ENCODE results near the gene PYGL. TPM values are rescaled to one million over a fixed set of nuclear protein-coding genes. Genes with fewer than 3 reads are reported as not detected.

PYGL gene
- total RNA-seq, 1 donor from 2014 or later: 63.0 TPM

DNA sequence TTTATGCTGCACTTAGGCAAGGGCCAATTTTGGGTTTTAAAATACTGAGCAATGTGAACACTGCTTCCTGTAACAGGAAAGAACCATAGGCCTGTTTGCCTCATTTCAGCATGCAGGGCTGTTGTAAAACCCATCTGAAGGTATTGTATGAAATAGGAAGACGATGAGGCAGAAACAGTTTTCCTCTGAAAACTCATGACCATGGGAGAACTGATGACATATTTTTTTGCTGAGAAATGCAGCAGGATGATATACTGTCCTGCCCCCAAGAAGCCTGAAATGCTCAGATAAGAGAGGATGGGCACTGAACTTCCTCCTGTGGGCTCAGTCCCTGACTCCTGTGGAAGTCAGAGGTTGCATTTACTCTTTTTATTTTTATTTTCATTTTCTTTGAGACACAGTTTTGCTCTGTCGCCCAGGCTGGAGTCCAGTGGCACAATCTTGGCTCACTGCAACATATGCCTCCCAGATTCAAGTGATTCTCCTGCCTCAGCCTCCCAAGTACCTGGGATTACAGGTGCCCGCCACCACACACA lies 17.4 kb downstream of the PYGL start:
- Mint-ChIP-seq H3K27me3 (ENCODE audit: insufficient read depth, low read depth) (peaks cover 1% of the 10 kb centered on the region), H3K4me3 (no peak overlapping the region), H3K4me1 (peaks cover 3% of the 10 kb centered on the region), H3K36me3 (peaks cover 3% of the 10 kb centered on the region), H3K27ac (no peak overlapping the region), H3K9me3 (no peaks in the 10 kb centered on the region)
- no peaks in the 10 kb centered on the region for H3K79me2 ChIP-seq (ENCODE audit: low read depth)
- DNase-seq (ENCODE audit: low spot score): no peak
- no peak overlapping the region for H2AFZ ChIP-seq (replicated peaks)
- H3K4me2 ChIP-seq: no peak overlapping the region
- no peaks in the 10 kb centered on the region for H3K27me3 ChIP-seq
- H3K4me3 ChIP-seq: no peak overlapping the region
- no peak overlapping the region for H3K27ac ChIP-seq
- no peaks in the 10 kb centered on the region for H3K4me1 ChIP-seq
- no peaks in the 10 kb centered on the region for H3K9me3 ChIP-seq (ENCODE audit: low read depth)
- H3K36me3 ChIP-seq: no peaks in the 10 kb centered on the region
- no peaks in the 10 kb centered on the region for H3F3A ChIP-seq (ENCODE audit: low read depth)
- TF ChIP-seq, protein P1, sequence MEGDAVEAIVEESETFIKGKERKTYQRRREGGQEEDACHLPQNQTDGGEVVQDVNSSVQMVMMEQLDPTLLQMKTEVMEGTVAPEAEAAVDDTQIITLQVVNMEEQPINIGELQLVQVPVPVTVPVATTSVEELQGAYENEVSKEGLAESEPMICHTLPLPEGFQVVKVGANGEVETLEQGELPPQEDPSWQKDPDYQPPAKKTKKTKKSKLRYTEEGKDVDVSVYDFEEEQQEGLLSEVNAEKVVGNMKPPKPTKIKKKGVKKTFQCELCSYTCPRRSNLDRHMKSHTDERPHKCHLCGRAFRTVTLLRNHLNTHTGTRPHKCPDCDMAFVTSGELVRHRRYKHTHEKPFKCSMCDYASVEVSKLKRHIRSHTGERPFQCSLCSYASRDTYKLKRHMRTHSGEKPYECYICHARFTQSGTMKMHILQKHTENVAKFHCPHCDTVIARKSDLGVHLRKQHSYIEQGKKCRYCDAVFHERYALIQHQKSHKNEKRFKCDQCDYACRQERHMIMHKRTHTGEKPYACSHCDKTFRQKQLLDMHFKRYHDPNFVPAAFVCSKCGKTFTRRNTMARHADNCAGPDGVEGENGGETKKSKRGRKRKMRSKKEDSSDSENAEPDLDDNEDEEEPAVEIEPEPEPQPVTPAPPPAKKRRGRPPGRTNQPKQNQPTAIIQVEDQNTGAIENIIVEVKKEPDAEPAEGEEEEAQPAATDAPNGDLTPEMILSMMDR (IDR thresholded peaks at IDR 0.05): no peak
- TF ChIP-seq EZH2 (IDR thresholded peaks at IDR 0.05) (no peak), EZH2phosphoT487 (IDR thresholded peaks at IDR 0.05) (no peak)
- H4K20me1 ChIP-seq (ENCODE audit: low read depth): no peaks in the 10 kb centered on the region
- no peak overlapping the region for H3K9ac ChIP-seq

DNA sequence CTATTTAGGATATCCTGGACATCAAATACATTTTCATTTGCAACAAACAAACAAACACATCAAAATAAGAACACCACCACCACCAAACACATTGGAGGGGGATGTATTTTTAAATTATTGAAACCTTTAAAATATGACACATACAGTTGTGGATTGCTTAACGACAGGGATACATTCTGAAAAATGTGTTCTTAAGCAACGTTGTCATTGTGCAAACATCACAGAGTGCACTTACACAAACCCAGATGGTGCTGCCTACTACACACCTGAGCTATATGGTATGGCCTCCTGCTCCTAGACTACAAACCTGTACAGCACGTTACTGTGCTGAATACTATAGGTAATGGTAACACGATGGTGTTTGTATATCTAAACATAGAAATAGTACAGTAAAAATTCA lies 19.4 kb downstream of the PYGL start:
- H3K9me3 ChIP-seq (ENCODE audit: low read depth): no peaks in the 10 kb centered on the region
- no peaks in the 10 kb centered on the region for H3K36me3 ChIP-seq
- Mint-ChIP-seq H3K27me3 (ENCODE audit: insufficient read depth, low read depth) (peaks cover 2% of the 10 kb centered on the region), H3K9me3 (no peaks in the 10 kb centered on the region), H3K4me3 (no peak overlapping the region), H3K36me3 (peaks cover 3% of the 10 kb centered on the region), H3K4me1 (peaks cover 11% of the 10 kb centered on the region), H3K27ac (no peak overlapping the region)
- H3K4me2 ChIP-seq: no peak overlapping the region
- H3K27me3 ChIP-seq: no peaks in the 10 kb centered on the region
- DNase-seq (ENCODE audit: low spot score): no peak
- no peaks in the 10 kb centered on the region for H3F3A ChIP-seq (ENCODE audit: low read depth)
- H3K27ac ChIP-seq: no peak overlapping the region
- H3K9ac ChIP-seq: no peak overlapping the region
- H4K20me1 ChIP-seq (ENCODE audit: low read depth): no peaks in the 10 kb centered on the region
- H3K4me1 ChIP-seq: no peaks in the 10 kb centered on the region
- H2AFZ ChIP-seq (replicated peaks): no peak overlapping the region
- no peaks in the 10 kb centered on the region for H3K79me2 ChIP-seq (ENCODE audit: low read depth)
- H3K4me3 ChIP-seq: no peak overlapping the region
- TF ChIP-seq EZH2phosphoT487 (IDR thresholded peaks at IDR 0.05) (no peak), EZH2 (IDR thresholded peaks at IDR 0.05) (no peak)
- TF ChIP-seq, protein P1 (IDR thresholded peaks at IDR 0.05): no peak

- no peak overlapping the region for H3K27ac ChIP-seq
- Mint-ChIP-seq H3K36me3 (peaks cover 5% of the 10 kb centered on the region), H3K9me3 (no peaks in the 10 kb centered on the region), H3K27ac (no peak overlapping the region), H3K4me1 (peaks cover 11% of the 10 kb centered on the region), H3K27me3 (ENCODE audit: insufficient read depth, low read depth) (peaks cover 2% of the 10 kb centered on the region), H3K4me3 (no peak overlapping the region)
- no peaks in the 10 kb centered on the region for H4K20me1 ChIP-seq (ENCODE audit: low read depth)
- no peaks in the 10 kb centered on the region for H3K36me3 ChIP-seq
- H3K4me1 ChIP-seq: no peaks in the 10 kb centered on the region
- no peaks in the 10 kb centered on the region for H3K79me2 ChIP-seq (ENCODE audit: low read depth)
- H3K27me3 ChIP-seq: no peaks in the 10 kb centered on the region
- TF ChIP-seq EZH2 (IDR thresholded peaks at IDR 0.05): no peak
- TF ChIP-seq, protein P1 (IDR thresholded peaks at IDR 0.05): no peak
- TF ChIP-seq EZH2phosphoT487 (IDR thresholded peaks at IDR 0.05): no peak
- H3K9me3 ChIP-seq (ENCODE audit: low read depth): no peaks in the 10 kb centered on the region
- H2AFZ ChIP-seq (replicated peaks): no peak overlapping the region
- no peak overlapping the region for H3K4me3 ChIP-seq
- no peak for DNase-seq (ENCODE audit: low spot score)
- H3F3A ChIP-seq (ENCODE audit: low read depth): no peaks in the 10 kb centered on the region
- no peak overlapping the region for H3K4me2 ChIP-seq
- H3K9ac ChIP-seq: no peak overlapping the region
These were observed 20.0 kb downstream of the PYGL start for GRCh38 chr14:50924236-50924635.

All from neural progenitor cell (in vitro differentiated cells).